ENCODE measurements around the gene TRIM33.

DNA sequence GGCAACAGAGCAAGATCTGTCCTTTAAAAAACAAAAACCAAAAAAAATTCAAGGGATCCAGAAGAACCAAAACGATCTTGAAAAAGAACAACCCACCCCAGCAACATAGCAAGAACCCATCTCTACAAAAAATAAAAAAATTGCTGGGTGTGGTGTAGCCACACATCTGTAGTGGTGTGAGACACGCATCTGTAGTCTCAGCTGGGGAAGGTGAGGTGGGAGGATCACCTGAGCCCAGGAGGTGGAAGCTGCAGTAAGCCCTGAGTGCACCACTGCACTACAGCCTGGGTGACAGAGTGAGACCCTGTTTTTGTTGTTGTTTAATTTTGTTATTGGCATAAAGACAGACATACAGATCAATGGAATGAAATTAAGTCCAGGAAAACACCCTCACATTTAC, 22.3 kb downstream of the TRIM33 start:
- TF ChIP-seq, protein P1, sequence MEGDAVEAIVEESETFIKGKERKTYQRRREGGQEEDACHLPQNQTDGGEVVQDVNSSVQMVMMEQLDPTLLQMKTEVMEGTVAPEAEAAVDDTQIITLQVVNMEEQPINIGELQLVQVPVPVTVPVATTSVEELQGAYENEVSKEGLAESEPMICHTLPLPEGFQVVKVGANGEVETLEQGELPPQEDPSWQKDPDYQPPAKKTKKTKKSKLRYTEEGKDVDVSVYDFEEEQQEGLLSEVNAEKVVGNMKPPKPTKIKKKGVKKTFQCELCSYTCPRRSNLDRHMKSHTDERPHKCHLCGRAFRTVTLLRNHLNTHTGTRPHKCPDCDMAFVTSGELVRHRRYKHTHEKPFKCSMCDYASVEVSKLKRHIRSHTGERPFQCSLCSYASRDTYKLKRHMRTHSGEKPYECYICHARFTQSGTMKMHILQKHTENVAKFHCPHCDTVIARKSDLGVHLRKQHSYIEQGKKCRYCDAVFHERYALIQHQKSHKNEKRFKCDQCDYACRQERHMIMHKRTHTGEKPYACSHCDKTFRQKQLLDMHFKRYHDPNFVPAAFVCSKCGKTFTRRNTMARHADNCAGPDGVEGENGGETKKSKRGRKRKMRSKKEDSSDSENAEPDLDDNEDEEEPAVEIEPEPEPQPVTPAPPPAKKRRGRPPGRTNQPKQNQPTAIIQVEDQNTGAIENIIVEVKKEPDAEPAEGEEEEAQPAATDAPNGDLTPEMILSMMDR (IDR thresholded peaks at IDR 0.05): no peak
- no peak for TF ChIP-seq RAD21 (conservative IDR thresholded peaks at IDR 0.05 in 1 of 2, IDR thresholded peaks at IDR 0.05 in 1 of 2)
- TF ChIP-seq POLR2AphosphoS2 (conservative IDR thresholded peaks at IDR 0.05; ENCODE audit: low read length): no peak
- no peak for TF ChIP-seq EHF (CRISPR knock-in tag; IDR thresholded peaks at IDR 0.05)
- no peak for TF ChIP-seq EP300 (IDR thresholded peaks at IDR 0.05)
- no peak for TF ChIP-seq JUN (IDR thresholded peaks at IDR 0.05)
- no peak for TF ChIP-seq MAZ (IDR thresholded peaks at IDR 0.05; ENCODE audit: borderline replicate concordance, low read depth, low read length)
- TF ChIP-seq JUNB (IDR thresholded peaks at IDR 0.05): no peak
- TF ChIP-seq POLR2A (IDR thresholded peaks at IDR 0.05; ENCODE audit: low read length): no peak
- TF ChIP-seq RFX5 (IDR thresholded peaks at IDR 0.05): no peak
- TF ChIP-seq, protein P2, sequence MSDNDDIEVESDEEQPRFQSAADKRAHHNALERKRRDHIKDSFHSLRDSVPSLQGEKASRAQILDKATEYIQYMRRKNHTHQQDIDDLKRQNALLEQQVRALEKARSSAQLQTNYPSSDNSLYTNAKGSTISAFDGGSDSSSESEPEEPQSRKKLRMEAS (IDR thresholded peaks at IDR 0.05): no peak
- no peak for TF ChIP-seq NFE2L2 (conservative IDR thresholded peaks at IDR 0.05; ENCODE audit: low read length)
- TF ChIP-seq TFCP2L1 (CRISPR knock-in tag; IDR thresholded peaks at IDR 0.05): no peak
- no peak for TF ChIP-seq CEBPB (IDR thresholded peaks at IDR 0.05)
